Panc1 (cell line): ENCODE results near the gene NMT1. TPM values are rescaled to one million over a fixed set of nuclear protein-coding genes. Genes with fewer than 3 reads are reported as not detected.

Experiments used
- ATAC-seq: fragments of 200-7000 bp; cut with Tn5 transposase; 2 replicates; pipeline ENCODE4 v1.9.1; 2020; ENCODE audit warnings: mild to moderate bottlenecking, moderate library complexity
- BruUV-seq: library from RNA; stranded (reverse); fragments of 400-500 nt; replicated peaks from 2 replicates; lab custom pipeline; 2021; lab: Mats Ljungman, UMichigan
- CTCF ChIA-PET: fragments of 300-600 bp; sonication (Branson Sonifier 250); formaldehyde crosslinking; loops from one replicate; lab custom pipeline; 2022; ENCODE audit warnings: antibody characterized with exemption; lab: Charles Lee
- POLR2A ChIA-PET: fragments of 300-600 bp; sonication (Branson Sonifier 250); formaldehyde crosslinking; loops from one replicate; lab custom pipeline; 2022; ENCODE audit warnings: antibody characterized with exemption; lab: Charles Lee
- DNase-seq: peaks from one replicate; pipeline ENCODE4 v3.0.0-alpha.2; 2010; ENCODE audit warnings: low read depth, low spot score
- H3K27ac ChIP-seq: 2 replicates; pipeline ENCODE4 v1.5.1; 2011; ENCODE audit warnings: mild to moderate bottlenecking, low read length, inconsistent platforms
- H3K27me3 ChIP-seq: fragments of 200-500 bp; sonication (Bioruptor generic); 2 replicates; pipeline ENCODE4 v1.6.0; 2014; ENCODE audit warnings: low read length, inconsistent platforms; ENCODE audit not compliant: control insufficient read depth, insufficient read depth
- H3K36me3 ChIP-seq: fragments of 200-500 bp; sonication (Bioruptor generic); 2 replicates; pipeline ENCODE4 v1.5.1; 2014; ENCODE audit warnings: inconsistent platforms, mild to moderate bottlenecking, low read length, moderate library complexity; ENCODE audit not compliant: control insufficient read depth, insufficient read depth
- H3K4me1 ChIP-seq: 2 replicates; pipeline ENCODE4 v1.5.1; 2011; ENCODE audit warnings: inconsistent platforms, mild to moderate bottlenecking, low read length, moderate library complexity; ENCODE audit not compliant: control insufficient read depth, insufficient read depth
- H3K4me3 ChIP-seq, 2 experiments: 2 replicates each; pipeline ENCODE4 v1.5.1; 2011 to 2012; ENCODE audit warnings: low read depth in 2 of 2, low read length in 2 of 2, mild to moderate bottlenecking in 2 of 2, inconsistent platforms in 1 of 2, moderate library complexity in 1 of 2
- H3K9me3 ChIP-seq: fragments of 200-500 bp; sonication (Bioruptor generic); 2 replicates; pipeline ENCODE4 v1.5.1; 2014; ENCODE audit warnings: low read depth, mild to moderate bottlenecking, inconsistent platforms, low read length, moderate library complexity; ENCODE audit not compliant: control insufficient read depth, insufficient read depth
- CTCF ChIP-seq: fragments of 450-650 bp; IDR thresholded peaks from 2 replicates; pipeline ENCODE4 v1.5.1; 2017; ENCODE audit warnings: mild to moderate bottlenecking
- POLR2AphosphoS5 ChIP-seq: IDR thresholded peaks from 2 replicates; pipeline ENCODE4 v1.6.1; 2012; ENCODE audit warnings: mild to moderate bottlenecking, low read depth, low read length, moderate library complexity
- REST ChIP-seq, 2 experiments: IDR thresholded peaks; 2 replicates each; pipeline ENCODE4 v1.6.1; 2011 to 2012; ENCODE audit warnings: low read depth in 2 of 2, control low read depth in 1 of 2, low read length in 1 of 2, mild to moderate bottlenecking in 1 of 2, moderate library complexity in 1 of 2; ENCODE audit not compliant: insufficient read depth in 1 of 2
- SIN3A ChIP-seq: IDR thresholded peaks from 2 replicates; pipeline ENCODE4 v1.6.1; 2012; ENCODE audit warnings: low read depth, mild to moderate bottlenecking, low read length, moderate library complexity, borderline replicate concordance; ENCODE audit not compliant: insufficient read depth
- TCF7L2 ChIP-seq: IDR thresholded peaks from 2 replicates; pipeline ENCODE4 v1.6.1; 2011; ENCODE audit warnings: mild to moderate bottlenecking, low read depth, low read length, inconsistent platforms
- in situ Hi-C: cut with HindIII; loops from 2 replicates; pipeline ENCODE4 v1.10.0; 2016; ENCODE audit warnings: low sequenced_read_pairs, low pct_unique_long_range_greater_than_20kb
- intact Hi-C: fragments of 100-400 bp; cut with micrococcal nuclease; formaldehyde crosslinking; loops from one replicate; pipeline ENCODE4 v1.10.0; 2022; ENCODE audit not compliant: unreplicated experiment
- total RNA-seq: library from RNA; stranded (reverse); gene quantifications from one replicate; pipeline ENCODE4 v1.2.1, GENCODE V29; 2021; ENCODE audit not compliant: unreplicated experiment

The NMT1 gene
- total RNA-seq, 1 experiment from 2014 or later: 105 TPM

GRCh38 chr17:45032174-45032541 lies 29.0 kb upstream of the NMT1 start:
- H3K27ac ChIP-seq: no peak overlapping the region

GRCh38 chr17:45034599-45034998 lies 26.5 kb upstream of the NMT1 start:
- BruUV-seq: no TSS peak
- DNase-seq: no peak
- Histone ChIP-seq H3K27me3 (no peaks in the 10 kb centered on the region), H3K27ac (no peak overlapping the region), H3K4me1 (no peaks in the 10 kb centered on the region), H3K4me3 (no peak overlapping the region), H3K9me3 (no peaks in the 10 kb centered on the region), H3K36me3 (no peaks in the 10 kb centered on the region)
- intact Hi-C loops: no loop called here
- in situ Hi-C loops: no loop called here
- TF ChIP-seq CTCF (no peak), REST (IDR thresholded peaks at IDR 0.05; ENCODE audit: insufficient read depth in 1 of 2, low read depth in 2 of 2, low read length in 1 of 2) (no peak), SIN3A (no peak), POLR2AphosphoS5 (no peak), TCF7L2 (no peak)
- ChIA-PET CTCF (interaction anchor here (0.7 kb wide), 1 partner anchor 12 kb away, joined by 3 read pairs; no protein-coding TSS in a partner anchor), POLR2A (no interaction called here)
- ATAC-seq: no peak

More at GRCh38 chr17:45032174-45032541, 29.0 kb upstream of the NMT1 start:
- in situ Hi-C loops (no loop called here), intact Hi-C loops (no loop called here)
- ChIA-PET POLR2A (no interaction called here), CTCF (interaction anchor here (0.5 to 0.6 kb wide), 2 partner anchors 13 to 194 kb away, joined by 4 to 6 read pairs; no protein-coding TSS in a partner anchor)
- TF ChIP-seq CTCF: no peak
- no peak for TF ChIP-seq TCF7L2
- TF ChIP-seq SIN3A: no peak
- TF ChIP-seq POLR2AphosphoS5: no peak
- no peak for TF ChIP-seq REST (IDR thresholded peaks at IDR 0.05; ENCODE audit: insufficient read depth in 1 of 2, low read depth in 2 of 2, low read length in 1 of 2)
- DNase-seq (no peak), ATAC-seq (no peak)
- BruUV-seq: no TSS peak
- no peaks in the 10 kb centered on the region for H3K4me1 ChIP-seq
- no peaks in the 10 kb centered on the region for H3K9me3 ChIP-seq
- H3K36me3 ChIP-seq: no peaks in the 10 kb centered on the region
- H3K4me3 ChIP-seq: no peak overlapping the region
- no peaks in the 10 kb centered on the region for H3K27me3 ChIP-seq
